AG09309 (cell line): ENCODE results near the gene MGARP.
"Not testable (repeated sequence)": the region's sequence is repeated elsewhere in the genome, so short reads cannot be mapped to it uniquely, and the experiment has no call there.

Source experiments
- DNase-seq: peaks from one replicate; pipeline ENCODE4 v3.0.0-alpha.2; 2010; ENCODE audit warnings: low read depth
- H3K4me3 ChIP-seq: 2 replicates; pipeline ENCODE4 v1.5.1; 2011; ENCODE audit warnings: mild to moderate bottlenecking, low read depth, low read length, moderate library complexity; ENCODE audit not compliant: control insufficient read depth
- CTCF ChIP-seq: IDR thresholded peaks from 2 replicates; pipeline ENCODE4 v1.5.1; 2011; ENCODE audit warnings: mild to moderate bottlenecking, low read depth, low read length, inconsistent platforms; ENCODE audit not compliant: insufficient read depth, control insufficient read depth; ENCODE audit errors: missing control alignments

MGARP gene

GRCh38 chr4:139256349-139256748 lies 23.7 kb downstream of the MGARP start:
- no peak for TF ChIP-seq CTCF
- no peak for DNase-seq
- H3K4me3 ChIP-seq: no peak overlapping the region

GRCh38 chr4:139255581-139255980 lies 24.4 kb downstream of the MGARP start:
- not testable (repeated sequence) for DNase-seq, H3K4me3 ChIP-seq

GRCh38 chr4:139253713-139254112 lies 26.3 kb downstream of the MGARP start:
- DNase-seq: no peak
- no peak for TF ChIP-seq CTCF
- no peak overlapping the region for H3K4me3 ChIP-seq

- no peak for DNase-seq
- no peak overlapping the region for H3K4me3 ChIP-seq
- TF ChIP-seq CTCF: no peak
These were observed 27.0 kb downstream of the MGARP start for GRCh38 chr4:139253046-139253445.

DNA sequence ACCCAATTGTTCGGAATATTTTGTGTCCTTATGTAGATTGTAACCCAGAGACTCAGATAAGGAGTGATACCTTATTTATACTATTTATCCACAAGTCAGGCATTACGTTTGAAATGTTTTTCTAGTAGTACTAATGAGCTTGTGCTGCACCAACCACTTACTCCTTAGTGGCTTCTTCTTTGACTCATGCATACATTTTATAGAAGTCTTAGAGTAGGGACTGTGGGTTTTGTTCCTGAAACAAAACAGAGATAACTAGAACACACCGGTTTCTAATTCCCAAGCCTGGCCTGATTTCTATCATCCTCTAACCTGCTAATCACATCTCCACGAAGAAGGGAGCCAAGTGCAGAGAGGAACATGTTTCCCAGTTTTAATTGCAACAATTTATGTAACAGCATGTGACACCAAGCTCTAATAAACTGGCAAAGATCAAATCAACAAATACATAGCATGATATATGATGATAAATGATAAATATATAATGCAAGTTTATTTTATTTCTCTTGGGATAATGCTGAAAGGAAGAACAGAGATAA lies 32.3 kb downstream of the MGARP start:
- TF ChIP-seq CTCF: no peak
- no peak overlapping the region for H3K4me3 ChIP-seq
- DNase-seq: no peak

DNA sequence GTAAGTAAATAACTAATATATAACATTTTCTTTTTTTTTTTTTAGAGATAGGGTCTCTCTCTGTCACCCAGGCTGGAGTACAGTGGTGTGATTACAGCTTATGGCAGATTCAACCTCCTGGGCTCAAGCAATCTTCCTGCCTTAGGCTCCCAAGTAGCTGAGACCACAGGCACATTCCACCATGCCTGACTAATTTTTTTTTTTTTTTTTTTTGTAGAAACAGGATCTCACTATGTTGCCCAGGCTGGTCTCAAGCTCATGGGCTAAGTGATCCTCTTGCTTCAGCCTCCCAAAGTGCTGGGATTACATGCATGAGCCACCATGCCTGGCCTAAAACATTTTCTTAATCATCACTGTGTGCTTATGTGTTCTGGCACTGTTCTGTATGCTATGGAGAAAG lies 32.8 kb downstream of the MGARP start:
- no peak for DNase-seq
- TF ChIP-seq CTCF: no peak

GRCh38 chr4:139246166-139246565 lies 33.9 kb downstream of the MGARP start:
- DNase-seq: no peak
- no peak for TF ChIP-seq CTCF

More for the DNA sequence above, 32.8 kb downstream of the MGARP start:
- no peak overlapping the region for H3K4me3 ChIP-seq

More at GRCh38 chr4:139246166-139246565, 33.9 kb downstream of the MGARP start:
- H3K4me3 ChIP-seq: no peak overlapping the region
